Suprapubic skin (tissue), 4 donors: ENCODE data around the gene DNAAF9.

Experiments
- CTCF ChIP-seq, 2 donors: fragments of 200-600 bp in 1 of 2; fragments of 450-650 bp in 1 of 2; sonication (generic) in 1 of 2; IDR thresholded peaks; one replicate each; pipeline ENCODE4 v1.5.1; 2016 to 2019; ENCODE audit warnings: antibody characterized with exemption in 2 of 2, mild to moderate bottlenecking in 1 of 2, moderate library complexity in 1 of 2
- POLR2A ChIP-seq, 2 donors: fragments of 450-650 bp; IDR thresholded peaks; one replicate each; pipeline ENCODE4 v1.6.1; 2017; ENCODE audit warnings: antibody characterized with exemption in 2 of 2, mild to moderate bottlenecking in 2 of 2, moderate library complexity in 2 of 2
- POLR2AphosphoS5 ChIP-seq, 3 donors: sonication (generic); formaldehyde crosslinking; IDR thresholded peaks; one replicate each; pipeline ENCODE4 v1.6.1; 2017; ENCODE audit warnings: antibody characterized with exemption in 3 of 3

DNA sequence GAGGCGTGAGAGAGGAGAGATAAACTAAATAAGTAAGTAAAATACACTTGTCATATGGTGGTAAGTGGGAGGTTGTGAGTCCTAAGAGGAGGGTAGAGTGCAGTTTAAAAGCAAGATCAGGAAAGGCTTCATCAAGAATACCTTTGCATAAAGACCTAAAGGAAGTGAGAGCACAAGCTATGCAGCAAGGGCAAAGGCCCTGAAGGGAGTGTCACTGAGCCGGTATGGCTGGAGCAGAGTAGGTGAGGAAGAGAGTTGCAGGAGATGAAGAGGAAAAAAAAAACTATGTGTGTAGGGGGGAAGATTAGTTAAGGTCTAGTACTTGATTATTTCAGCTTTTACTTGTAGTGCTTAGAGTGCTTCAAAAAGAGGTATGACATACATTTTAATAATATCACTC lies 11.0 kb downstream of the DNAAF9 start:
- TF ChIP-seq POLR2A (IDR thresholded peaks at IDR 0.05) (no peak), CTCF (IDR thresholded peaks at IDR 0.05) (no peak), POLR2AphosphoS5 (IDR thresholded peaks at IDR 0.05) (no peak)
